OCI-LY1 (cell line): ENCODE results near the gene HOXC11.

Source experiments
- H2AFZ ChIP-seq: fragments of 200-600 bp; sonication (generic), shearing (Covaris generic); 2 replicates; pipeline ENCODE4 v1.6.0; 2014; ENCODE audit warnings: antibody characterized with exemption, mild to moderate bottlenecking, low read length
- H3F3A ChIP-seq: fragments of 200-600 bp; sonication (generic), shearing (Covaris generic); 2 replicates; pipeline ENCODE4 v1.6.0; 2014; ENCODE audit warnings: mild to moderate bottlenecking, antibody characterized with exemption, low read length, moderate library complexity; ENCODE audit not compliant: insufficient read depth
- H3K27ac ChIP-seq: fragments of 200-600 bp; sonication (generic); 2 replicates; pipeline ENCODE4 v1.5.1; 2014; ENCODE audit warnings: low read length, mixed run types, mild to moderate bottlenecking, low read depth; ENCODE audit not compliant: poor library complexity, severe bottlenecking
- H3K27me3 ChIP-seq: fragments of 200-600 bp; sonication (generic); 2 replicates; pipeline ENCODE4 v1.6.0; 2014; ENCODE audit warnings: antibody characterized with exemption, mild to moderate bottlenecking, low read length, moderate library complexity; ENCODE audit not compliant: insufficient read depth
- H3K36me3 ChIP-seq: fragments of 200-600 bp; sonication (generic); 2 replicates; pipeline ENCODE4 v1.6.1; 2014; ENCODE audit warnings: mild to moderate bottlenecking, antibody characterized with exemption, low read length, moderate library complexity, mixed read lengths; ENCODE audit not compliant: insufficient read depth
- H3K4me1 ChIP-seq: fragments of 200-600 bp; sonication (generic); 2 replicates; pipeline ENCODE4 v1.5.1; 2014; ENCODE audit warnings: mild to moderate bottlenecking, low read length, moderate library complexity; ENCODE audit not compliant: insufficient read depth, severe bottlenecking
- H3K4me2 ChIP-seq: fragments of 200-600 bp; sonication (generic), shearing (Covaris generic); 2 replicates; pipeline ENCODE4 v1.6.1; 2014; ENCODE audit warnings: low read length
- H3K4me3 ChIP-seq: fragments of 200-600 bp; sonication (generic); 2 replicates; pipeline ENCODE4 v1.5.1; 2014; ENCODE audit warnings: low read length, low read depth, mild to moderate bottlenecking, mixed read lengths; ENCODE audit not compliant: poor library complexity, severe bottlenecking
- H3K79me2 ChIP-seq: fragments of 200-600 bp; shearing (Covaris generic); 2 replicates; pipeline ENCODE4 v1.6.1; 2016; ENCODE audit warnings: mixed run types, low read length, mixed read lengths; ENCODE audit not compliant: insufficient read depth
- H3K9ac ChIP-seq: fragments of 200-600 bp; sonication (generic), shearing (Covaris generic); 2 replicates; pipeline ENCODE4 v1.6.1; 2014; ENCODE audit warnings: mild to moderate bottlenecking, low read length, mixed read lengths
- H3K9me2 ChIP-seq: fragments of 200-600 bp; sonication (generic), shearing (Covaris generic); 2 replicates; pipeline ENCODE4 v1.6.1; 2014; ENCODE audit warnings: low read depth, mild to moderate bottlenecking, low read length, mixed read lengths
- H3K9me3 ChIP-seq: fragments of 200-600 bp; shearing (Covaris generic); 2 replicates; pipeline ENCODE4 v1.6.1; 2014; ENCODE audit warnings: low read length, mixed read lengths
- H4K20me1 ChIP-seq: fragments of 200-600 bp; sonication (generic), shearing (Covaris generic); 2 replicates; pipeline ENCODE4 v1.6.0; 2016; ENCODE audit warnings: mild to moderate bottlenecking, low read length; ENCODE audit not compliant: insufficient read depth
- EZH2 ChIP-seq: fragments of 200-600 bp; sonication (generic), shearing (Covaris generic); IDR thresholded peaks from 2 replicates; pipeline ENCODE4 v1.8.0; 2017; ENCODE audit warnings: borderline replicate concordance, mixed run types, mild to moderate bottlenecking, antibody characterized with exemption, low read length, moderate library complexity, mixed read lengths
- TF ChIP-seq, protein P1 (sequence below): fragments of 200-600 bp; sonication (generic), shearing (Covaris generic); IDR thresholded peaks from 2 replicates; pipeline ENCODE4 v1.5.1; 2017; ENCODE audit warnings: mild to moderate bottlenecking, antibody characterized with exemption, low read length, moderate library complexity, mixed read lengths

HOXC11 gene

DNA sequence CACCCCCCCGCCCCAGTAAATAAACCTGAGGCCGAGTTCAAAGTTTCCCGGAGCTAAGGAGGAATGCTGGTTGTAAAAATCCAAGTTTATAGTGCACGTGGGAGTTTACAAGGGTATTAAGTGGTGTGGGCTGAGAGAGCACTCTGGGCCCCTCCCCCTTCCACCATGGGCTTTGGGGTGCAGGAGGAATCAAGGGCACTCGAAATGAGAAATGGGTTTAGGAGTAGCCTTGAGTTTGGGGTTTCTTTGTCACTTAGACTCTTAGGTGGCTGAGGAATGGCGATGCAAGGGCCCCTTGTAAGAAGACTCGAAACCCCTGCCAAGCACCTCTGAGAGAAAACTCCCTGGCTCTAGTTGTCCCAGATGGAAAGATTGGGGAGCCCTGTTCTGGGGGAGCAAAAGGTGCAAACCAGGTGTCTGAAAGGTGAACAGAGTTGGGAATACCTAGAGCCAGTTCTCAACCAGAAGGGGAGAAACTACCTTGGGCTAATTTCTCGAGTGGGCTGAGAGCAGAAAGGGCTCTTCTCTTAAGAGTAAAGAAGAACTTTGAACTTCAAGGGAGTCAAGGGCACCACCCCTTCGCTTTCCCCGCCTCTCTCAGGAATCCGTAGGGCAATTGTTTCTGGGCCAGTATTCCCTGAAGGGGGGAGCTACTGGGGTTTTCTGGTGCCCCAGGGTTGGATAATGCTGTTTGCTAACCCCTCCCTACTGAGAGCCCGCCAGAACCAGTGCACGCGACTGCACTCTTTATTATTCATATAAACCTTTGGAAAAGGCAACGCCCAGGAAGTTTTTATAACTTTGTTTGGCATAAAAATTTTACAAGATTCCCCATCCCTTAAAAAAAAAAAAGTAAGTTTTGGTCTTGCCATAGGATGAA, 5.8 kb downstream of the HOXC11 start:
- H3K79me2 ChIP-seq: no peaks in the 10 kb centered on the region
- no peaks in the 10 kb centered on the region for H3K9me3 ChIP-seq
- H4K20me1 ChIP-seq: no peaks in the 10 kb centered on the region
- H3K9me2 ChIP-seq: no peaks in the 10 kb centered on the region
- no peaks in the 10 kb centered on the region for H3K36me3 ChIP-seq
- no peak overlapping the region for H3K4me2 ChIP-seq
- H3K27ac ChIP-seq: no peak overlapping the region
- no peak for TF ChIP-seq EZH2
- TF ChIP-seq, protein P1, sequence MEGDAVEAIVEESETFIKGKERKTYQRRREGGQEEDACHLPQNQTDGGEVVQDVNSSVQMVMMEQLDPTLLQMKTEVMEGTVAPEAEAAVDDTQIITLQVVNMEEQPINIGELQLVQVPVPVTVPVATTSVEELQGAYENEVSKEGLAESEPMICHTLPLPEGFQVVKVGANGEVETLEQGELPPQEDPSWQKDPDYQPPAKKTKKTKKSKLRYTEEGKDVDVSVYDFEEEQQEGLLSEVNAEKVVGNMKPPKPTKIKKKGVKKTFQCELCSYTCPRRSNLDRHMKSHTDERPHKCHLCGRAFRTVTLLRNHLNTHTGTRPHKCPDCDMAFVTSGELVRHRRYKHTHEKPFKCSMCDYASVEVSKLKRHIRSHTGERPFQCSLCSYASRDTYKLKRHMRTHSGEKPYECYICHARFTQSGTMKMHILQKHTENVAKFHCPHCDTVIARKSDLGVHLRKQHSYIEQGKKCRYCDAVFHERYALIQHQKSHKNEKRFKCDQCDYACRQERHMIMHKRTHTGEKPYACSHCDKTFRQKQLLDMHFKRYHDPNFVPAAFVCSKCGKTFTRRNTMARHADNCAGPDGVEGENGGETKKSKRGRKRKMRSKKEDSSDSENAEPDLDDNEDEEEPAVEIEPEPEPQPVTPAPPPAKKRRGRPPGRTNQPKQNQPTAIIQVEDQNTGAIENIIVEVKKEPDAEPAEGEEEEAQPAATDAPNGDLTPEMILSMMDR: no peak
- H2AFZ ChIP-seq: no peak overlapping the region
- no peaks in the 10 kb centered on the region for H3F3A ChIP-seq
- no peak overlapping the region for H3K4me3 ChIP-seq
- no peak overlapping the region for H3K9ac ChIP-seq
- H3K4me1 ChIP-seq: peaks cover 3% of the 10 kb centered on the region
- no peaks in the 10 kb centered on the region; the same call in 1 of the 2 replicates for H3K27me3 ChIP-seq

DNA sequence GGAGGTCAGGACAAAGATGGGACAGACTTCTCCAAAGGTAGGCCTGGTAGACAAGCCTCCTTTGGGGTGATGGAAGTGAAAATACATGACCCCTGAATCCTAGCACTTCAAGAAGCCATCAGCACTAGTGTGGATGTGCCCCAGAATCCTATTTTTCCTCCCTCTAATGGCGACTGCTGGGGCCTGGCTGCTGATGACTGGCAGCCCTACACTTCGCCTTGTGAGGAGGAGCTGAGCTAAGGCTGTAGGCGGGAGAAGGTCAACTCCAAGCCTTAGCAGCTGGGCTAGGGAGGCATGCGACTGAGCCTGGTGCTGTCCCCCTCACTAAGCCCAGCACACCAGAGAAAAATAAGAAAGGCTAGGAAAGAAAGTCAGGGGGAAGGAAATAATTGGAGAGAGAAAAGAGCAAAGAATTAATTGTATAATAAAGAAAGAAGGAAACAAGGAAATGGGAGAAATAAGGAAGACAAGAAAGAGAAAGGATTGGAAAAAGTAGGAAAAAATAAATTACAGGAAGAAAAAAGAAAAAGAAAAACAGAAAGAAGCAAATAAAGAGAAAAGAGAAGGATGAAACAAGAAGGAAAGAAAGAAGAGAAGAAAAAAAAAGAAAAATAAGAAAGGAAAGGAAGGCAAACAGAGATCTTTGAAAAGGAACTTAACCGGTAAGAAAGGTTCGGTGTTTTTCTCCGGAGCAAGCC, 7.3 kb downstream of the HOXC11 start:
- no peaks in the 10 kb centered on the region; the same call in 1 of the 2 replicates for H3K27me3 ChIP-seq
- no peaks in the 10 kb centered on the region for H4K20me1 ChIP-seq

DNA sequence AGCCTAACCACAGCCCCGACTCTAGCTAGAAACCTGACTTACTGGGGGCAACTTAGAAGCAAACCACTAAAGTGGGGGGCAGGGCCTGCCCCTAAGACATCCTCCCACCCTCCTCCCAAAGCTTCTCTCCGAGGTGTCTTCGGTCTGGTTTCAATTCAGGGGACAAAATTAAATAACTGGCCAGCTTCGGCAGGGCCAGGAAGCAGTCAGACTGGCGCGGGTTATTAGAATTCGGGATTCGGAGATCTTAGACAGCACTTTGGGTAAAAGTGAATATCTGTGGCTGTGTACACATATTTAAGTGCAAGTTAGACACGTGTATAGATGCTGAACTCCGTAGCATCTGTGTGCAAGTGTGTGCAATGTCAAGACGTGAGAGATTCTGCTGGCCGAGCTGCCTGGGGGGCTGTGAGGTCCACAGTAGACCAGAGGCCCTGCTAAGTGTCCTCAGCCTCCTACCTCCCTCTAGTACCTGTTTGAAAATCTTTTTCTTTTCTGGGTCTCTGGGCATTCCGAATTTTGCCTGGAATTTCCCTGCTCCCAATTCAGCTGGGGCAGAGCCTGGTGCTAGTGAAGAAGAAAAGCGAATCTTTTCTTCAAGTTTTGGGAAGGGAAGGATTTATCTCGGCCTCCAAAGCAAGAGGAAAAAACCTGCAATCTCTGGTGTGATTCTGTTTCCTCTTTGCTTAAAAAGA, 8.0 kb downstream of the HOXC11 start:
- Histone ChIP-seq H2AFZ (no peak overlapping the region), H3K36me3 (no peaks in the 10 kb centered on the region), H3K4me3 (no peak overlapping the region), H3K9me2 (no peaks in the 10 kb centered on the region), H3K4me1 (peaks cover 7% of the 10 kb centered on the region), H3K27me3 (no peaks in the 10 kb centered on the region; the same call in 1 of the 2 replicates), H3K4me2 (no peak overlapping the region), H3K79me2 (no peaks in the 10 kb centered on the region), H3K27ac (no peak overlapping the region), H4K20me1 (no peaks in the 10 kb centered on the region), H3K9me3 (no peaks in the 10 kb centered on the region), H3K9ac (no peak overlapping the region), H3F3A (no peaks in the 10 kb centered on the region)
- no peak for TF ChIP-seq EZH2
- TF ChIP-seq, protein P1: no peak

More for the DNA sequence above, 7.3 kb downstream of the HOXC11 start:
- peaks cover 7% of the 10 kb centered on the region for H3K4me1 ChIP-seq
- H3K9me2 ChIP-seq: no peaks in the 10 kb centered on the region
- H3K9ac ChIP-seq: no peak overlapping the region
- H2AFZ ChIP-seq: no peak overlapping the region
- H3K4me2 ChIP-seq: no peak overlapping the region
- no peaks in the 10 kb centered on the region for H3K79me2 ChIP-seq
- H3K9me3 ChIP-seq: no peaks in the 10 kb centered on the region
- no peaks in the 10 kb centered on the region for H3F3A ChIP-seq
- no peak overlapping the region for H3K27ac ChIP-seq
- no peaks in the 10 kb centered on the region for H3K36me3 ChIP-seq
- no peak overlapping the region for H3K4me3 ChIP-seq
- TF ChIP-seq, protein P1: no peak
- TF ChIP-seq EZH2: no peak
